ENCODE measurements around the gene SDHAF2. TPM values are rescaled to one million over a fixed set of nuclear protein-coding genes. Genes with fewer than 3 reads are reported as not detected.
"Not testable (repeated sequence)": the region's sequence is repeated elsewhere in the genome, so short reads cannot be mapped to it uniquely, and the experiment has no call there.

Gene SDHAF2
- polyA plus RNA-seq (ENCODE audit: insufficient read length), result 44.5 TPM
- long read RNA-seq, donor 1, transcript SDHAF2-201 (4 exons, 2,033 nt), result major isoform, 26 of 48 reads
- long read RNA-seq, donor 1, transcript SDHAF2-206 (2 exons, 835 nt), result minor isoform, 10 of 48 reads
- long read RNA-seq, donor 1, partial matches to known transcripts, result 6 of 48 reads
- long read RNA-seq, donor 1, other reads (novel, unspliced or antisense), result 0 of 48 reads
- long read RNA-seq, donor 2, transcript SDHAF2-206 (2 exons, 835 nt), result minor isoform, 10 of 32 reads
- long read RNA-seq, donor 2, transcript SDHAF2-201 (4 exons, 2,033 nt), result major isoform, 21 of 32 reads
- long read RNA-seq, donor 2, partial matches to known transcripts, result 0 of 32 reads
- long read RNA-seq, donor 2, other reads (novel, unspliced or antisense), result 0 of 32 reads
- long read RNA-seq, donor 3, transcript SDHAF2-201 (4 exons, 2,033 nt), result major isoform, 17 of 25 reads
- long read RNA-seq, donor 3, transcript SDHAF2-206 (2 exons, 835 nt), result minor isoform, 6 of 25 reads
- long read RNA-seq, donor 3, partial matches to known transcripts, result 0 of 25 reads
- long read RNA-seq, donor 3, other reads (novel, unspliced or antisense), result 0 of 25 reads
- long read RNA-seq, donor 4, partial matches to known transcripts, result 0 of 4 reads
- long read RNA-seq, donor 4, other reads (novel, unspliced or antisense), result 0 of 4 reads
- long read RNA-seq, donor 5, transcript SDHAF2-201 (4 exons, 2,033 nt), result major isoform, 52 of 82 reads
- long read RNA-seq, donor 5, transcript SDHAF2-206 (2 exons, 835 nt), result minor isoform, 26 of 82 reads
- long read RNA-seq, donor 5, partial matches to known transcripts, result 0 of 82 reads
- long read RNA-seq, donor 5, other reads (novel, unspliced or antisense), result 0 of 82 reads
- long read RNA-seq, donor 6, transcript SDHAF2-201 (4 exons, 2,033 nt), result major isoform, 22 of 34 reads
- long read RNA-seq, donor 6, transcript SDHAF2-206 (2 exons, 835 nt), result minor isoform, 9 of 34 reads
- long read RNA-seq, donor 6, partial matches to known transcripts, result 0 of 34 reads
- long read RNA-seq, donor 6, other reads (novel, unspliced or antisense), result 0 of 34 reads
- long read RNA-seq, donor 7, transcript SDHAF2-201 (4 exons, 2,033 nt), result major isoform, 42 of 66 reads
- long read RNA-seq, donor 7, transcript SDHAF2-206 (2 exons, 835 nt), result minor isoform, 12 of 66 reads
- long read RNA-seq, donor 7, partial matches to known transcripts, result 12 of 66 reads
- long read RNA-seq, donor 7, other reads (novel, unspliced or antisense), result 0 of 66 reads
- long read RNA-seq, donor 8, transcript SDHAF2-206 (2 exons, 835 nt), result minor isoform, 7 of 22 reads
- long read RNA-seq, donor 8, transcript SDHAF2-201 (4 exons, 2,033 nt), result major isoform, 8 of 22 reads
- long read RNA-seq, donor 8, partial matches to known transcripts, result 6 of 22 reads
- long read RNA-seq, donor 8, other reads (novel, unspliced or antisense), result 0 of 22 reads

- DNase-seq, result peak; percentile 93
These were observed at the start of gene SDHAF2, which contains the start of gene CPSF7 for GRCh38 chr11:61429691-61430582. SDHAF2 (plus strand) TSS chr11:61430124; CDS start chr11:61430147, 23 bp downstream. CPSF7 (minus strand) TSS chr11:61429975; CDS start chr11:61429235, 740 bp downstream.

DNA sequence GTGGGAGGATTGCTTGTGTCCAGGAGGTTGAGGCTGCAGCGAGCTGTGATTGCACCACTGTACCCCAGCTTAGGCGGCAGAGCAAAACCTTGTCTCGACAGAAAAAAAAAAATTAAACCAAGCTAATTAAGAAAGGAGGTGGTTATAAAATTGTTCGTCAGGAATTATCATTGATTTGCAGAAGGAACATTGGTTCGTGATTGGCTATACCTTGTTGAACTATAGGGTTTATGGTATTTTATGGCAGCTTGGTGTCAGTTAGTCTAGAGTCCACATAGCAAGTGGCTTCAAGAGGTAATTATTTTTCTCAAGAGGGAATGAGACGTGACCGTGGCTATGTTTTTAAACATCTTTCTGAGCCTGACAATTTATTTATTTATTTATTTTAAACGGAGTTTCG is 49.0 kb upstream of the SDHAF2 start:
- DNase-seq, result no peak

GRCh38 chr11:61383859-61384258 is 46.1 kb upstream of the SDHAF2 start:
- DNase-seq, result not testable (repeated sequence)

- DNase-seq, result no peak
These were observed 45.4 kb upstream of the SDHAF2 start for GRCh38 chr11:61384271-61385242.

DNA sequence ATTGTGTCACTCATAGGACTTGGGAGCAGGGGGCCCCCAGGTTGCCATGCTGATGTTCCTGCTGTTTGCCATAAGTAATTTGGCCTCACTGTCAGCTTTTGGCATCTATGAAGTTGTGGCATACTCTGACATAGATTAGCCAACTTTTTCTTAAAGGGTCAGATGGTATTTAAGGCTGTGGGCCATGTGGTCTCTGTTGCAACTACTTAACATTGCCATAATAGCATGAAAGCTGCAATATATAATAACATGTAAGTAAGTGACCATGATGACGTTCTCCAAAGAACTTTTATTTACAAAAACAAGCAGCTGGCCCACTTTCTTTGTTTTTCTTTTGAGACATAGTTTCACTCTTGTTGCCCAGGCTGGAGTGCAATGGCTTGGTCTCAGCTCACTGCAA is 39.8 kb upstream of the SDHAF2 start:
- no peak for DNase-seq

DNA sequence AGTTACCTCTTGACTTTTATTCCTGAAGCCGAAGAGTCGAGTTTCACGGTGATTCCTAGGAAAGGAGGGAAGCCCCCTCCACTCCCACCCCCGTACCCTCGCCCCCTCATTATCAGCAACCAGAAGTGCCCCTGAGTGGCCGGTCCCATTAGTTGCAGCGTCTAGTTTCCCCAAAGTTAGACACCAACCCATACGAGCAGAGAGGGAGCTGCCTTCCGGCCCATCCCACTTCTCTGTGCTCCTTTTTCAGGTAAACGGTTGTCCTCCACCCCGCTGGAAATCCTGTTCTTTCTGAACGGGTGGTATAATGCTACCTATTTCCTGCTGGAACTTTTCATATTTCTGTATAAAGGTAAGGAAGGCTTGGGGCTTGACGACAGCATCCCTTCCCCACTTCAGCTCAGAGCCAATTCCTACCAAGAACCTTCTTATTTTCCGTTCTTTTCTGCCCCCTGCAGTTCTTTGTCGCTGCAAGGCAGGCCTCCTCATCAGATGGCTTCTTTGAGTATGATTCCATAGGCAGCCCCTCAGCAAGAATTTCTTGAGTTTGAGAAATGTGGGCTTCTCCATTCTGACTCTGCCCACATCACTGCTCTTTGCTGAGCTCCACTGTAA is 36.8 kb upstream of the SDHAF2 start:
- peak; percentile 13 for DNase-seq

DNA sequence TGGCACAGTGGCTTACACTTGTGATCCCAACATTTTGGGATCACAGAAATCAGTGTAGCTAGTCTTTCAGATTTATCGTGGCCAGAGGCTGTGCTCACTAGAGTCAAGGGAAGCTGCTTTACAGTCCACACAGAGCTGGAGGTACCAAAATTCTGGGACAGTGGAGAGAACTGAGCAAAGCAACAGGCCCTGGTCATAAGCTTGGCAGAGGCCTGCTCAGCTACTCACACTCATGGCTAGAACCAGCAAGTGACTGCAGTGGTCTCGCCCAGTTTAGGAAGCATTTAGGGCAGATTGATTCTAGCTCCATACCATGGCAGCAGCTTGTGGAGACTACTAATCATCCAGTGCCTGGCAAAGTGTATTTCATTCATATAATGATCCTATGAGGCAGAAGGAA is 28.8 kb upstream of the SDHAF2 start:
- DNase-seq, result no peak

- DNase-seq, result no peak
These were observed 28.4 kb upstream of the SDHAF2 start for GRCh38 chr11:61401573-61401972.

- DNase-seq, result no peak
These were observed 26.3 kb upstream of the SDHAF2 start for GRCh38 chr11:61403658-61404057.

DNA sequence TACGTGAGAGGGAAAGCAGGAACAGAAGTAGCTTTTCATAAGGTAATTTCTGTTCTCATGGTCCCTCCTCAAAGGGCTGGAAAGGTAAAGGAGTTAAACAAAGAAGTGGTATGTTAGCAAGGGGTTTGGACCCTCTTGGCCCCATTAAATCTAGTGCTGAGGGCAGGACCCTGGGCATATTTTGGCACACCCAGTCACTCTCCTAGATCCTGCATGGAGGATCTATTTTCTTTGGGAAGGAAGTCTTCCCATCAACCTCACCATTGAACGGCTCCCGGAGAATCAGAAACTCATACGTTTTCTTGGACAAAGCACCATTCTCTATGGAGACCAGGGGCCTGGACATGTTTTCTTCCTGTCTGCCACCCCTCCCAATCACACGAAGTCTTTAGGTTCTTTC is 25.8 kb upstream of the SDHAF2 start:
- DNase-seq, result no peak

- DNase-seq, result no peak
These were observed 25.3 kb upstream of the SDHAF2 start for GRCh38 chr11:61404641-61405040.

DNA sequence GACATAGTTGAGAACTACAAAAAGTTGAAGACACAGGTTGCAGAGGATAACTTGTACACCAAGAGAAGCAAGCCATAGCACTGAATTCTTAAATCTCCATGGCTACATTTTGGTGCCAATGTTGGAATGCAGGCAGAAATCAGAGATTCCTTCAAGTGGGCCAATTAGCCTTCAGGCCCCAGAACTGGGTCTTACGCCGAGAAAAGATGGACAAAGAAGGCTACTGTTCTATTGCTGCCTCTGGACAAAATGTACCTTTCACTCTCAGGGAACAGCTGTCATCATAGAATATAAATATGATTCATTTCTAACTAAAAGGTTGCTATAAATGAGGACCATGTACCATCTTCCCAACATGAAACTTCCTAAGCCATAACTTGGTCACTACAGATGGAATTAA is 23.9 kb upstream of the SDHAF2 start:
- no peak for DNase-seq

DNA sequence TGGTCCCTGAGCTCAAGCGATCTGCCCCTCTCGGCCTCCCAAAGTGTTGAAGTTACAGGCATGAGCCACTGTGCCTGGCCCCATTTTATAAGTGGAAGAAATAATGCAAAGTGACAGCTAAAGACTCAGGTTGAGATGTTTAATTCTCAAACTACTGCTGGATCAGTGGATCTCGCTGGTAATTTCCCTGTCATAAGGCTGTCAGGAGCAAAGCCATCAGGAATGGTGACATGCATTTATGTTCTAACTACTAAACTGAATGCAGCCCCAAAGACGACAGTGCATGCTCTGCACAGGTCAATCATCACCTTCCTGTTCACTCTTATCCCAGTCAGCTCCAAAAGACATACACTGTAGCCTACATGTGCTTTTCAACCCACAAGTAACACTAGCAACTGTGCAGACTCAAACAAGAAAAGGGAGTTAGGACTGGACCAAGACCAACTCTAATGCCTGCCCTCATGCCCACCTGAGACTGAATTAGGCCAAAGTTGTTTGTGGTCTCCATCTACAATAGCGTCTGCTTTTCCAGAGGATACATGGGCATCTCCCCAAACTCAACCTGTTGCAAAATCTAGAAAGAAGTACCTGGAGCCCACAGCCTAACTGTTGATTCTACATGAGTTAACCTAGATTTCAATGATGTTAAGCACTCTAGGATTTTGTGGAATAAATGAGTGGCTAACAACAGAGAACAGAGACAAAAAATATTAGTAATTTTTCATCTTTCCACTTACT is 22.8 kb upstream of the SDHAF2 start:
- DNase-seq, result no peak

DNA sequence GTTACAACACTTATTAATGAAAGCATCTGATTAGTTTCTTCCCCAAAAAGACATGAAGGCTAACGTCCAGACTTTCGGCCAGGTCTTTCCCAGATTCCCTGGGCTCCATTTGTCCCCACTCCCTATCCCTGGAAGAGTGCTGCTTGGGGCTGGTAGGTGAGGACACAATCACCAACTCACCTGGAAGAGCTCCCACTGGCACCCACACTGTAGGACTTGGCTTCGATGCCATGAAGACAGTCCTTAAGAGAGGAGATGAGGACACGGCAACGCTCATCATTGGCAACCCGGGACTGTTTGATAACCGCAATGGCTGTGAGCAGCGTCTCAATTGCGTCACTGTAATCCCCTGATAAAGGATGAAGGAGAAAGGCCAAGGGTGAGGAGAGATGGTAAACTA is 18.3 kb upstream of the SDHAF2 start:
- DNase-seq, result no peak

GRCh38 chr11:61413496-61413895 is 16.4 kb upstream of the SDHAF2 start:
- no peak for DNase-seq

DNA sequence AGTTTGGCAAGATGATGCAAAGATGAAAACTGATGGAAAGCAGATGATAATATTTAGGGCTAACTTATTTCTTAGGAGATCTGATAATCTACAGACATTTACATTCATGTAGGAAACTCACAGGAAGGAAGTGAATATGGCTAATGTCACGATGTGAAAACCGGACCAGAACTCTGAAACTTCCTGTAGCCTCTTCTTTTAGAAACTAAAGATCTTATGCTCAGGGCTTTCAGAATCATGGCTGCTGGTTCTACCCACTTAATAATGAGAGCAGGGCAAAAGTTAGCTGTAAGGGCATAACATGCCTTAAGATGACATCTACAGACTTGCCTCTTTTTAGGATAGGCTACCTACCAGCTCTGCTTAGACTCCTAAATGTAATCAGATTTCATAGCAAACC is 15.4 kb upstream of the SDHAF2 start:
- no peak for DNase-seq

GRCh38 chr11:61415381-61415780 is 14.5 kb upstream of the SDHAF2 start:
- DNase-seq, result no peak

DNA sequence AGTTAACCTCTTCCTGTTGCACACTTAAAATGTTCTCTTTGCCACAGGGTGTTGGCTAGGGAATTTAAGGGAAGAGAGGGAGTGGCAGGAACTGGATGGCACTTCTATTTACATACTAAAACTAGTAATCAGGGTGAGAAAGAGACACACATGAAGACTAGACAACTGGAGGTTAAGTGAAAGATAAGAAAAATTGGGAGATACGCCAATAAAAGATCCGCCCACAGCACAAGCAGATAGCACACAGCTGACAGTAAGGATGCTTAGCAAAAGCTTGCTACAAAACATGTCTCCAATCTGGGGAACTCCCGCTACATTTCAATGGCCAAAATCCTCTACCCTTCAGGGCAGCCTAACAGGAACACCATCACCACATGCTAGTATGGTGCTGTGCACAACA is 13.0 kb upstream of the SDHAF2 start:
- DNase-seq, result no peak

Data from left kidney (tissue), 8 donors.